GM23338 (cell line): Measurements from ENCODE around the gene ZNF440. TPM values are rescaled to one million over a fixed set of nuclear protein-coding genes. Genes with fewer than 3 reads are reported as not detected.

Experiments used
- ATAC-seq: fragments of 200-7000 bp; cut with Tn5 transposase; 3 replicates; pipeline ENCODE4 v1.9.1; 2020
- DNase-seq: peaks from one replicate; pipeline ENCODE4 v3.0.0-alpha.2; 2015; ENCODE audit warnings: low spot score
- H2AFZ ChIP-seq: fragments of 200-600 bp; sonication (generic); 2 replicates; pipeline ENCODE4 v1.8.0; 2016; ENCODE audit warnings: antibody characterized with exemption, mild to moderate bottlenecking, moderate library complexity
- H3F3A ChIP-seq: fragments of 200-600 bp; sonication (generic); replicated peaks from 2 replicates; pipeline ENCODE4 v1.8.0; 2017; ENCODE audit warnings: antibody characterized with exemption, mixed run types, low read depth
- H3K27ac ChIP-seq: fragments of 200-600 bp; sonication (generic); 2 replicates; pipeline ENCODE4 v1.6.1; 2016; ENCODE audit warnings: low read depth
- H3K27me3 ChIP-seq: fragments of 200-600 bp; sonication (generic); 2 replicates; pipeline ENCODE4 v1.8.0; 2016; ENCODE audit warnings: mild to moderate bottlenecking, mixed run types, moderate library complexity; ENCODE audit not compliant: insufficient read depth
- H3K36me3 ChIP-seq: fragments of 200-600 bp; sonication (generic); 2 replicates; pipeline ENCODE4 v1.8.0; 2016; ENCODE audit warnings: mild to moderate bottlenecking; ENCODE audit not compliant: insufficient read depth
- H3K4me1 ChIP-seq: fragments of 200-600 bp; sonication (generic); 2 replicates; pipeline ENCODE4 v1.8.0; 2016; ENCODE audit warnings: mild to moderate bottlenecking, moderate library complexity; ENCODE audit not compliant: insufficient read depth
- H3K4me2 ChIP-seq: fragments of 200-600 bp; sonication (generic); 2 replicates; pipeline ENCODE4 v1.7.1; 2017; ENCODE audit warnings: mixed run types
- H3K4me3 ChIP-seq: fragments of 200-600 bp; sonication (generic); 2 replicates; pipeline ENCODE4 v1.6.1; 2016; ENCODE audit warnings: mixed run types
- H3K79me2 ChIP-seq: fragments of 200-600 bp; sonication (generic); replicated peaks from 2 replicates; pipeline ENCODE4 v1.8.0; 2017; ENCODE audit warnings: mild to moderate bottlenecking; ENCODE audit not compliant: insufficient read depth
- H3K9me2 ChIP-seq: fragments of 200-600 bp; sonication (generic); 2 replicates; pipeline ENCODE4 v1.8.0; 2017; ENCODE audit not compliant: insufficient read depth
- H4K20me1 ChIP-seq: fragments of 200-600 bp; sonication (generic); replicated peaks from 2 replicates; pipeline ENCODE4 v1.8.0; 2017; ENCODE audit warnings: mild to moderate bottlenecking; ENCODE audit not compliant: insufficient read depth
- H3K27ac Mint-ChIP-seq: 2 replicates; pipeline ENCODE4 v1.8.0; 2020; ENCODE audit warnings: inconsistent platforms, mild to moderate bottlenecking, moderate library complexity, mixed read lengths
- H3K27me3 Mint-ChIP-seq: 3 replicates; pipeline ENCODE4 v1.8.0; 2022; ENCODE audit warnings: low read depth, mild to moderate bottlenecking, moderate library complexity, mixed read lengths, inconsistent platforms; ENCODE audit not compliant: insufficient read depth, poor library complexity
- H3K36me3 Mint-ChIP-seq: 3 replicates; pipeline ENCODE4 v1.8.0; 2021; ENCODE audit warnings: low read depth, mild to moderate bottlenecking, inconsistent platforms, moderate library complexity, mixed read lengths
- H3K4me1 Mint-ChIP-seq: 3 replicates; pipeline ENCODE4 v1.8.0; 2020; ENCODE audit warnings: mild to moderate bottlenecking, inconsistent platforms, mixed read lengths
- H3K4me3 Mint-ChIP-seq: 3 replicates; pipeline ENCODE4 v1.8.0; 2021; ENCODE audit warnings: moderate library complexity, mild to moderate bottlenecking, inconsistent platforms, mixed read lengths
- H3K9me3 Mint-ChIP-seq: 3 replicates; pipeline ENCODE4 v1.8.0; 2020; ENCODE audit warnings: moderate library complexity, mild to moderate bottlenecking, inconsistent platforms, mixed read lengths
- CREB1 ChIP-seq: fragments of 250-450 bp; sonication (Bioruptor Pico); IDR thresholded peaks from 2 replicates; pipeline ENCODE4 v1.5.0; 2020; ENCODE audit warnings: low read depth, mild to moderate bottlenecking, moderate library complexity
- CTCF ChIP-seq, 2 experiments: fragments of 200-600 bp in 1 of 2; sonication (generic) in 1 of 2; conservative IDR thresholded peaks; 2 replicates each; pipeline versions ENCODE4 v1.5.1 to v1.6.1; 2016 to 2017; ENCODE audit warnings: antibody characterized with exemption in 2 of 2, low read depth in 2 of 2, mild to moderate bottlenecking in 2 of 2, moderate library complexity in 1 of 2
- ETS1 ChIP-seq: IDR thresholded peaks from 2 replicates; pipeline ENCODE4 v1.6.1; 2016; ENCODE audit warnings: antibody characterized with exemption
- EZH2 ChIP-seq: fragments of 200-600 bp; sonication (generic); IDR thresholded peaks from one replicate; pipeline ENCODE4 v1.8.0; 2017; ENCODE audit warnings: antibody characterized with exemption, mild to moderate bottlenecking, low read depth; ENCODE audit not compliant: unreplicated experiment
- NANOG ChIP-seq: IDR thresholded peaks from 2 replicates; pipeline ENCODE4 v1.6.1; 2016; ENCODE audit warnings: antibody characterized with exemption, borderline replicate concordance
- POLR2AphosphoS5 ChIP-seq: IDR thresholded peaks from 2 replicates; pipeline ENCODE4 v1.6.1; 2016; ENCODE audit warnings: antibody characterized with exemption, low read depth
- REST ChIP-seq: IDR thresholded peaks from one replicate; pipeline ENCODE4 v1.6.1; 2018; ENCODE audit warnings: antibody characterized with exemption; ENCODE audit not compliant: unreplicated experiment
- ZNF114 ChIP-seq: fragments of 250-450 bp; sonication (Bioruptor Pico); IDR thresholded peaks from 2 replicates; pipeline ENCODE4 v1.5.0; 2020; ENCODE audit warnings: mild to moderate bottlenecking, moderate library complexity
- polyA plus RNA-seq: library from polyadenylated mRNA; unstranded; fragments of >200 nt; fragmentation: Nextera tagmentation; extraction: Ambion mirVana; gene quantifications from 2 replicates; pipeline ENCODE4 v1.2.1, GENCODE V29; 2016
- total RNA-seq: library from RNA; depleted of rRNA; stranded (reverse); fragments of >200 nt; shearing (Covaris generic); gene quantifications from 2 replicates; pipeline ENCODE4 v1.2.3, GENCODE V29; 2014

The ZNF440 gene
- total and polyA plus RNA-seq, 2 experiments from 2014 or later: 2.5 to 9.3 TPM

GRCh38 chr19:11783767-11784166 is 30.3 kb upstream of the ZNF440 start:
- no peak overlapping the region for H3K4me3 Mint-ChIP-seq
- ATAC-seq (no peak), DNase-seq (no peak)
- no peaks in the 10 kb centered on the region for H3K79me2 ChIP-seq
- H3K4me3 ChIP-seq: no peak overlapping the region
- no peak overlapping the region for H3K27ac Mint-ChIP-seq
- H3K36me3 Mint-ChIP-seq: peaks cover 6% of the 10 kb centered on the region; the same call in 2 of the 3 replicates
- no peak overlapping the region for H3K27ac ChIP-seq
- no peak for TF ChIP-seq CTCF (conservative IDR thresholded peaks at IDR 0.05; ENCODE audit: low read depth in 2 of 2)
- no peak for TF ChIP-seq POLR2AphosphoS5
- no peak for TF ChIP-seq REST
- TF ChIP-seq ZNF114 (CRISPR knock-in tag): no peak
- no peak for TF ChIP-seq EZH2
- peaks cover 15% of the 10 kb centered on the region for H3K36me3 ChIP-seq
- no peaks in the 10 kb centered on the region for H3K9me2 ChIP-seq
- no peaks in the 10 kb centered on the region for H3K4me1 Mint-ChIP-seq
- no peaks in the 10 kb centered on the region for H3K27me3 Mint-ChIP-seq
- H3K27me3 ChIP-seq: no peaks in the 10 kb centered on the region
- peaks cover 87% of the 10 kb centered on the region for H3K9me3 Mint-ChIP-seq
- H2AFZ ChIP-seq: no peak overlapping the region
- H3F3A ChIP-seq: no peaks in the 10 kb centered on the region
- no peak overlapping the region for H3K4me2 ChIP-seq
- H3K4me1 ChIP-seq: no peaks in the 10 kb centered on the region
- H4K20me1 ChIP-seq: no peaks in the 10 kb centered on the region

GRCh38 chr19:11784356-11784755 is 29.7 kb upstream of the ZNF440 start:
- Histone ChIP-seq H2AFZ (no peak overlapping the region), H3K4me3 (no peak overlapping the region), H3F3A (no peaks in the 10 kb centered on the region), H3K4me1 (no peaks in the 10 kb centered on the region), H3K36me3 (peaks cover 15% of the 10 kb centered on the region), H3K27ac (no peak overlapping the region), H3K27me3 (no peaks in the 10 kb centered on the region), H4K20me1 (no peaks in the 10 kb centered on the region), H3K4me2 (no peak overlapping the region), H3K9me2 (no peaks in the 10 kb centered on the region), H3K79me2 (no peaks in the 10 kb centered on the region)
- no peak overlapping the region for H3K4me3 Mint-ChIP-seq
- no peak for ATAC-seq
- H3K27me3 Mint-ChIP-seq: no peaks in the 10 kb centered on the region
- peaks cover 6% of the 10 kb centered on the region; the same call in 2 of the 3 replicates for H3K36me3 Mint-ChIP-seq
- TF ChIP-seq CREB1 (CRISPR knock-in tag): no peak
- no peak for TF ChIP-seq NANOG
- TF ChIP-seq EZH2: no peak
- no peak for TF ChIP-seq ETS1
- TF ChIP-seq REST: no peak
- TF ChIP-seq POLR2AphosphoS5: no peak
- no peak overlapping the region for H3K27ac Mint-ChIP-seq
- H3K4me1 Mint-ChIP-seq: no peaks in the 10 kb centered on the region
- peaks cover 87% of the 10 kb centered on the region for H3K9me3 Mint-ChIP-seq
- no peak for DNase-seq
